ENCODE results near the gene SCAMP2. TPM values are rescaled to one million over a fixed set of nuclear protein-coding genes. Genes with fewer than 3 reads are reported as not detected.
A peak's percentile ranks its signal among the peaks of the same experiment; 100 is the strongest.

Gene SCAMP2
- total RNA-seq, 1 experiment from 2014 or later, result 54.9 TPM

- Histone ChIP-seq H2AFZ (ENCODE audit: low read length) (no peak overlapping the region), H3K4me3 (ENCODE audit: low read length) (no peak overlapping the region), H3K9me2 (replicated peaks; ENCODE audit: insufficient read depth, low read length) (no peaks in the 10 kb centered on the region), H3K4me1 (ENCODE audit: low read length) (peaks cover 9% of the 10 kb centered on the region), H3K9me3 (ENCODE audit: low read length) (no peaks in the 10 kb centered on the region; the same call in 1 of the 2 replicates), H3K79me2 (ENCODE audit: low read length) (no peaks in the 10 kb centered on the region), H3K27me3 (ENCODE audit: low read length) (no peaks in the 10 kb centered on the region), H3K36me3 (ENCODE audit: insufficient read depth, low read length) (no peaks in the 10 kb centered on the region), H3K27ac (ENCODE audit: low read length) (no peak overlapping the region), H4K20me1 (ENCODE audit: insufficient read depth, low read depth, low read length) (no peaks in the 10 kb centered on the region), H3K9ac (ENCODE audit: low read length) (no peak overlapping the region), H3K4me2 (ENCODE audit: low read depth, low read length, poor library complexity, severe bottlenecking) (no peak overlapping the region)
- DNase-seq, result no peak
Measured at GRCh38 chr15:74878273-74878672, 5.1 kb upstream of the SCAMP2 start.

- H4K20me1 ChIP-seq (ENCODE audit: insufficient read depth, low read depth, low read length), result peaks cover 14% of the 10 kb centered on the region; the same call in 1 of the 2 replicates
- H2AFZ ChIP-seq (ENCODE audit: low read length), result peak overlapping the region; percentile 100
- H3K79me2 ChIP-seq (ENCODE audit: low read length), result peaks cover 39% of the 10 kb centered on the region
- H3K27ac ChIP-seq (ENCODE audit: low read length), result no peak overlapping the region
- H3K4me1 ChIP-seq (ENCODE audit: low read length), result peaks cover 38% of the 10 kb centered on the region
- H3K4me2 ChIP-seq (ENCODE audit: low read depth, low read length, poor library complexity, severe bottlenecking), result peak overlapping the region; percentile 100
- H3K36me3 ChIP-seq (ENCODE audit: insufficient read depth, low read length), result peaks cover 9% of the 10 kb centered on the region
- no peaks in the 10 kb centered on the region for H3K9me2 ChIP-seq (replicated peaks; ENCODE audit: insufficient read depth, low read length)
- no peaks in the 10 kb centered on the region for H3K27me3 ChIP-seq (ENCODE audit: low read length)
- no peaks in the 10 kb centered on the region for H3K9me3 ChIP-seq (ENCODE audit: low read length)
- peak; percentile 60 for DNase-seq
- H3K9ac ChIP-seq (ENCODE audit: low read length), result peak overlapping the region; percentile 83
- peak overlapping the region; percentile 90 for H3K4me3 ChIP-seq (ENCODE audit: low read length)
Measured at GRCh38 chr15:74873756-74874424, 725 bp upstream of the SCAMP2 start.

GRCh38 chr15:74872702-74873035 lies 496 bp downstream of the SCAMP2 start:
- Histone ChIP-seq H3K27me3 (ENCODE audit: low read length) (no peaks in the 10 kb centered on the region), H3K9me3 (ENCODE audit: low read length) (no peaks in the 10 kb centered on the region), H3K4me1 (ENCODE audit: low read length) (peaks cover 40% of the 10 kb centered on the region), H3K9me2 (replicated peaks; ENCODE audit: insufficient read depth, low read length) (no peaks in the 10 kb centered on the region), H3K4me3 (ENCODE audit: low read length) (peak overlapping the region; percentile 90), H3K79me2 (ENCODE audit: low read length) (peaks cover 51% of the 10 kb centered on the region), H3K9ac (ENCODE audit: low read length) (peak overlapping the region; percentile 82), H3K4me2 (ENCODE audit: low read depth, low read length, poor library complexity, severe bottlenecking) (peak overlapping the region; percentile 100), H4K20me1 (ENCODE audit: insufficient read depth, low read depth, low read length) (peaks cover 14% of the 10 kb centered on the region; the same call in 1 of the 2 replicates), H3K27ac (ENCODE audit: low read length) (no peak overlapping the region), H2AFZ (ENCODE audit: low read length) (no peak overlapping the region), H3K36me3 (ENCODE audit: insufficient read depth, low read length) (peaks cover 20% of the 10 kb centered on the region)
- DNase-seq, result no peak

GRCh38 chr15:74870436-74871215 lies 2.5 kb downstream of the SCAMP2 start:
- Histone ChIP-seq H3K4me2 (ENCODE audit: low read depth, low read length, poor library complexity, severe bottlenecking) (peak overlapping the region; percentile 100), H4K20me1 (ENCODE audit: insufficient read depth, low read depth, low read length) (peaks cover 14% of the 10 kb centered on the region; the same call in 1 of the 2 replicates), H3K9me3 (ENCODE audit: low read length) (no peaks in the 10 kb centered on the region)

GRCh38 chr15:74869726-74870407 lies 3.3 kb downstream of the SCAMP2 start:
- Histone ChIP-seq H3K4me2 (ENCODE audit: low read depth, low read length, poor library complexity, severe bottlenecking) (peak overlapping the region; percentile 100), H3K4me3 (ENCODE audit: low read length) (no peak overlapping the region; the same call in 1 of the 2 replicates), H3K9me2 (replicated peaks; ENCODE audit: insufficient read depth, low read length) (no peaks in the 10 kb centered on the region), H4K20me1 (ENCODE audit: insufficient read depth, low read depth, low read length) (peaks cover 14% of the 10 kb centered on the region; the same call in 1 of the 2 replicates), H2AFZ (ENCODE audit: low read length) (no peak overlapping the region), H3K4me1 (ENCODE audit: low read length) (peaks cover 48% of the 10 kb centered on the region), H3K36me3 (ENCODE audit: insufficient read depth, low read length) (peaks cover 24% of the 10 kb centered on the region), H3K9ac (ENCODE audit: low read length) (peak overlapping the region; percentile 53), H3K79me2 (ENCODE audit: low read length) (peaks cover 76% of the 10 kb centered on the region), H3K27ac (ENCODE audit: low read length) (peak overlapping the region; percentile 77), H3K9me3 (ENCODE audit: low read length) (no peaks in the 10 kb centered on the region), H3K27me3 (ENCODE audit: low read length) (no peaks in the 10 kb centered on the region)
- peak; percentile 73 for DNase-seq

More at GRCh38 chr15:74870436-74871215, 2.5 kb downstream of the SCAMP2 start:
- DNase-seq, result no peak
- H2AFZ ChIP-seq (ENCODE audit: low read length), result no peak overlapping the region
- no peaks in the 10 kb centered on the region for H3K27me3 ChIP-seq (ENCODE audit: low read length)
- H3K4me1 ChIP-seq (ENCODE audit: low read length), result peaks cover 48% of the 10 kb centered on the region
- no peaks in the 10 kb centered on the region for H3K9me2 ChIP-seq (replicated peaks; ENCODE audit: insufficient read depth, low read length)
- peak overlapping the region; percentile 77 for H3K27ac ChIP-seq (ENCODE audit: low read length)
- peak overlapping the region; percentile 33; the same call in 1 of the 2 replicates for H3K4me3 ChIP-seq (ENCODE audit: low read length)
- peaks cover 72% of the 10 kb centered on the region for H3K79me2 ChIP-seq (ENCODE audit: low read length)
- H3K9ac ChIP-seq (ENCODE audit: low read length), result peak overlapping the region; percentile 53
- H3K36me3 ChIP-seq (ENCODE audit: insufficient read depth, low read length), result peaks cover 24% of the 10 kb centered on the region

GRCh38 chr15:74869372-74869725 lies 3.8 kb downstream of the SCAMP2 start:
- H3K27me3 ChIP-seq (ENCODE audit: low read length), result no peaks in the 10 kb centered on the region
- no peak overlapping the region for H3K9ac ChIP-seq (ENCODE audit: low read length)
- no peak for DNase-seq
- H3K4me1 ChIP-seq (ENCODE audit: low read length), result peaks cover 48% of the 10 kb centered on the region
- no peaks in the 10 kb centered on the region for H3K9me3 ChIP-seq (ENCODE audit: low read length)
- H3K4me2 ChIP-seq (ENCODE audit: low read depth, low read length, poor library complexity, severe bottlenecking), result no peak overlapping the region
- no peaks in the 10 kb centered on the region for H3K9me2 ChIP-seq (replicated peaks; ENCODE audit: insufficient read depth, low read length)
- peaks cover 24% of the 10 kb centered on the region for H3K36me3 ChIP-seq (ENCODE audit: insufficient read depth, low read length)
- H3K79me2 ChIP-seq (ENCODE audit: low read length), result peaks cover 80% of the 10 kb centered on the region
- no peak overlapping the region for H3K4me3 ChIP-seq (ENCODE audit: low read length)
- peaks cover 14% of the 10 kb centered on the region; the same call in 1 of the 2 replicates for H4K20me1 ChIP-seq (ENCODE audit: insufficient read depth, low read depth, low read length)
- H2AFZ ChIP-seq (ENCODE audit: low read length), result no peak overlapping the region
- H3K27ac ChIP-seq (ENCODE audit: low read length), result peak overlapping the region; percentile 77

- H3K4me2 ChIP-seq (ENCODE audit: low read depth, low read length, poor library complexity, severe bottlenecking), result no peak overlapping the region
- no peak overlapping the region for H3K4me3 ChIP-seq (ENCODE audit: low read length)
- H3K9me3 ChIP-seq (ENCODE audit: low read length), result no peaks in the 10 kb centered on the region
- no peak for DNase-seq
- no peak overlapping the region for H3K27ac ChIP-seq (ENCODE audit: low read length)
- peaks cover 14% of the 10 kb centered on the region; the same call in 1 of the 2 replicates for H4K20me1 ChIP-seq (ENCODE audit: insufficient read depth, low read depth, low read length)
- H3K4me1 ChIP-seq (ENCODE audit: low read length), result peaks cover 39% of the 10 kb centered on the region
- no peaks in the 10 kb centered on the region for H3K9me2 ChIP-seq (replicated peaks; ENCODE audit: insufficient read depth, low read length)
- no peaks in the 10 kb centered on the region for H3K27me3 ChIP-seq (ENCODE audit: low read length)
- H2AFZ ChIP-seq (ENCODE audit: low read length), result no peak overlapping the region
- H3K36me3 ChIP-seq (ENCODE audit: insufficient read depth, low read length), result peaks cover 24% of the 10 kb centered on the region
- no peak overlapping the region for H3K9ac ChIP-seq (ENCODE audit: low read length)
- H3K79me2 ChIP-seq (ENCODE audit: low read length), result peaks cover 90% of the 10 kb centered on the region
Measured at GRCh38 chr15:74868059-74868458, 5.1 kb downstream of the SCAMP2 start.

Data from Karpas-422 (cell line).